PFSK-1 (cell line): ENCODE measurements around the gene TBX19.
A peak's percentile ranks its signal among the peaks of the same experiment; 100 is the strongest.

Source experiments
- FOXP2 ChIP-seq: optimal IDR thresholded peaks from 2 replicates; pipeline ENCODE3; 2011; ENCODE audit warnings: borderline replicate concordance, control low read depth, inconsistent platforms; ENCODE audit not compliant: insufficient read depth; ENCODE audit errors: extremely low read length, extremely low read depth
- POLR2AphosphoS5 ChIP-seq: IDR thresholded peaks from 2 replicates; pipeline ENCODE4 v1.6.1; 2012; ENCODE audit warnings: low read depth, mild to moderate bottlenecking, control low read depth, low read length, moderate library complexity
- REST ChIP-seq, 2 experiments: IDR thresholded peaks; 2 replicates each; pipeline versions ENCODE4 v1.6.1 to v1.8.0; 2011 to 2012; ENCODE audit warnings: low read depth in 2 of 2, low read length in 2 of 2, control low read depth in 1 of 2, inconsistent platforms in 1 of 2, mild to moderate bottlenecking in 1 of 2, moderate library complexity in 1 of 2; ENCODE audit not compliant: insufficient read depth in 1 of 2
- SIN3A ChIP-seq: IDR thresholded peaks from 2 replicates; pipeline ENCODE4 v1.6.1; 2012; ENCODE audit warnings: mild to moderate bottlenecking, low read length, moderate library complexity, borderline replicate concordance; ENCODE audit not compliant: insufficient read depth
- TAF1 ChIP-seq: IDR thresholded peaks from 2 replicates; pipeline ENCODE4 v1.6.1; 2012; ENCODE audit warnings: low read length, control low read depth, borderline replicate concordance; ENCODE audit not compliant: insufficient read depth

Gene TBX19

GRCh38 chr1:168293356-168293755, 12.7 kb downstream of the TBX19 start:
- TF ChIP-seq SIN3A (no peak), POLR2AphosphoS5 (no peak), TAF1 (no peak), REST (IDR thresholded peaks at IDR 0.05; ENCODE audit: insufficient read depth in 1 of 2, low read depth in 2 of 2, low read length in 2 of 2) (no peak), FOXP2 (no peak)

- TF ChIP-seq SIN3A (no peak), REST (IDR thresholded peaks at IDR 0.05; ENCODE audit: insufficient read depth in 1 of 2, low read depth in 2 of 2, low read length in 2 of 2) (peak; percentile 60 to 79)
Observed at GRCh38 chr1:168295411-168296114, 14.9 kb downstream of the TBX19 start.

- TF ChIP-seq TAF1 = no peak
- no peak for TF ChIP-seq REST (IDR thresholded peaks at IDR 0.05; ENCODE audit: insufficient read depth in 1 of 2, low read depth in 2 of 2, low read length in 2 of 2)
- TF ChIP-seq POLR2AphosphoS5 = no peak
- no peak for TF ChIP-seq FOXP2
- TF ChIP-seq SIN3A = no peak
Observed at GRCh38 chr1:168297019-168297730, 16.5 kb downstream of the TBX19 start.

GRCh38 chr1:168298446-168298845, 17.8 kb downstream of the TBX19 start:
- TF ChIP-seq POLR2AphosphoS5 = no peak
- no peak for TF ChIP-seq FOXP2
- TF ChIP-seq SIN3A = no peak
- no peak for TF ChIP-seq REST (IDR thresholded peaks at IDR 0.05; ENCODE audit: insufficient read depth in 1 of 2, low read depth in 2 of 2, low read length in 2 of 2)
- no peak for TF ChIP-seq TAF1
